Loucy (cell line): ENCODE measurements around the gene KIAA0825.

Source experiments
- H2AFZ ChIP-seq: fragments of 200-600 bp; sonication (generic); 2 replicates; pipeline ENCODE4 v1.6.0; 2016; ENCODE audit warnings: antibody characterized with exemption, mild to moderate bottlenecking, low read length, moderate library complexity
- H3F3A ChIP-seq: fragments of 200-600 bp; 2 replicates; pipeline ENCODE4 v1.6.0; 2016; ENCODE audit warnings: antibody characterized with exemption, low read depth, mild to moderate bottlenecking
- H3K27me3 ChIP-seq: fragments of 200-600 bp; sonication (generic); 2 replicates; pipeline ENCODE4 v1.6.1; 2014; ENCODE audit warnings: low read length, mild to moderate bottlenecking; ENCODE audit not compliant: insufficient read depth, poor library complexity, severe bottlenecking
- H3K36me3 ChIP-seq: fragments of 200-600 bp; sonication (generic); 2 replicates; pipeline ENCODE4 v1.6.1; 2016; ENCODE audit warnings: low read length; ENCODE audit not compliant: insufficient read depth
- H3K4me1 ChIP-seq: fragments of 200-600 bp; sonication (generic); 2 replicates; pipeline ENCODE4 v1.5.1; 2014; ENCODE audit warnings: low read length, mild to moderate bottlenecking; ENCODE audit not compliant: insufficient read depth, poor library complexity, severe bottlenecking
- H3K4me2 ChIP-seq: fragments of 200-600 bp; sonication (generic); 2 replicates; pipeline ENCODE4 v1.6.0; 2014; ENCODE audit warnings: antibody characterized with exemption, low read length, low read depth, mild to moderate bottlenecking; ENCODE audit not compliant: poor library complexity, severe bottlenecking
- H3K4me3 ChIP-seq: fragments of 200-600 bp; sonication (generic); 2 replicates; pipeline ENCODE4 v1.5.1; 2014; ENCODE audit warnings: low read length, mild to moderate bottlenecking, mixed read lengths; ENCODE audit not compliant: poor library complexity, severe bottlenecking
- H3K79me2 ChIP-seq: fragments of 200-600 bp; sonication (generic); 2 replicates; pipeline ENCODE4 v1.6.1; 2014; ENCODE audit warnings: low read length; ENCODE audit not compliant: insufficient read depth
- H3K9ac ChIP-seq: fragments of 200-600 bp; sonication (generic); 2 replicates; pipeline ENCODE4 v1.6.0; 2014; ENCODE audit warnings: mild to moderate bottlenecking, low read depth, low read length, moderate library complexity; ENCODE audit not compliant: poor library complexity, severe bottlenecking
- H3K9me2 ChIP-seq: fragments of 200-600 bp; sonication (generic); replicated peaks from 2 replicates; pipeline ENCODE4 v1.6.1; 2016; ENCODE audit warnings: low read depth, low read length, mixed read lengths
- H3K9me3 ChIP-seq: fragments of 200-600 bp; sonication (generic); 2 replicates; pipeline ENCODE4 v1.6.1; 2014; ENCODE audit warnings: mild to moderate bottlenecking, antibody characterized with exemption, low read length, low read depth; ENCODE audit not compliant: insufficient read depth
- H4K20me1 ChIP-seq: fragments of 200-600 bp; sonication (generic); 2 replicates; pipeline ENCODE4 v1.6.0; 2014; ENCODE audit warnings: antibody characterized with exemption, low read length, mild to moderate bottlenecking; ENCODE audit not compliant: insufficient read depth, poor library complexity, severe bottlenecking
- EZH2phosphoT487 ChIP-seq: fragments of 200-600 bp; IDR thresholded peaks from 2 replicates; pipeline ENCODE4 v1.6.1; 2018; ENCODE audit warnings: antibody characterized with exemption, mild to moderate bottlenecking, moderate library complexity, borderline replicate concordance
- TF ChIP-seq, protein P1 (sequence below): fragments of 200-600 bp; sonication (generic); conservative IDR thresholded peaks from 2 replicates; pipeline ENCODE4 v1.5.1; 2014; ENCODE audit warnings: mild to moderate bottlenecking, antibody characterized with exemption, low read length

The KIAA0825 gene

DNA sequence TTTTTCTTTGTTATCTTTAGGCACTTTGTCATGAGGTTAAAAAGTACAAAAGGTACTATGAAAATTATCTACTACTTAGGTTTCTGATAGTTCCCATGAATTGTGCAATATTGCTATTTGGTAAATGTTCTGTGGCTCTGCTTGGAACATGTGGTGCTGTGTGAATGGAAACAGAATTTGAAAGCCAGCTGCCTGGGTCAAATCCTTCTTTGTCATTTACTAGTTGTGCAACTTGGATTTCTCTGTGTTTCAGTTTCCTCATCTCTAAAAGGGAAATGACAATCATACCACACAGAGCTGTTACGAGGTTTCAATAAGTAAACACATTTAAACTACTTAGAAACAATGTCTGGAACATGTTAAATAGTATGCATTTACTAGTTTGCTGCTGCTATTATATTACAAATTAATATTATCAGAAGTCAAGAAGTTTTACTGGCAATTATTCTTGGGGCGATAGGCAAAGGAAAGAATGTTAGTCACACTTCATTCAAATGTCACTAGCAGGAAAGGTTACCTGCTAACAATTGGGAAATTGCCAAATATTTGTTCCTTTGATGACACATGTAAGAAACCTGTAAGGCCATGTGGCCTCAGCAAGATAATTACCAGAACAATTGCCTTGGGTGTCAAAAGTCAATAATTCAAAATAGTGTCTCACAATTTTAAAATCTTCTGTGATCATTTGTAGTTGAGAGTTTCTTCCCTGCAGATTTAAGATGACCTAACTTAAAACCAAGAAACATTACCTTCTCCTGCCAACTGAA lies 184.8 kb downstream of the KIAA0825 start:
- Histone ChIP-seq H3F3A (no peaks in the 10 kb centered on the region), H3K9ac (no peak overlapping the region), H3K27me3 (no peaks in the 10 kb centered on the region), H3K36me3 (no peaks in the 10 kb centered on the region), H3K4me3 (no peak overlapping the region), H3K4me2 (no peak overlapping the region), H4K20me1 (no peaks in the 10 kb centered on the region), H3K9me2 (no peaks in the 10 kb centered on the region), H3K79me2 (no peaks in the 10 kb centered on the region), H3K4me1 (no peaks in the 10 kb centered on the region), H2AFZ (no peak overlapping the region), H3K9me3 (no peaks in the 10 kb centered on the region)
- no peak for TF ChIP-seq EZH2phosphoT487
- TF ChIP-seq, protein P1, sequence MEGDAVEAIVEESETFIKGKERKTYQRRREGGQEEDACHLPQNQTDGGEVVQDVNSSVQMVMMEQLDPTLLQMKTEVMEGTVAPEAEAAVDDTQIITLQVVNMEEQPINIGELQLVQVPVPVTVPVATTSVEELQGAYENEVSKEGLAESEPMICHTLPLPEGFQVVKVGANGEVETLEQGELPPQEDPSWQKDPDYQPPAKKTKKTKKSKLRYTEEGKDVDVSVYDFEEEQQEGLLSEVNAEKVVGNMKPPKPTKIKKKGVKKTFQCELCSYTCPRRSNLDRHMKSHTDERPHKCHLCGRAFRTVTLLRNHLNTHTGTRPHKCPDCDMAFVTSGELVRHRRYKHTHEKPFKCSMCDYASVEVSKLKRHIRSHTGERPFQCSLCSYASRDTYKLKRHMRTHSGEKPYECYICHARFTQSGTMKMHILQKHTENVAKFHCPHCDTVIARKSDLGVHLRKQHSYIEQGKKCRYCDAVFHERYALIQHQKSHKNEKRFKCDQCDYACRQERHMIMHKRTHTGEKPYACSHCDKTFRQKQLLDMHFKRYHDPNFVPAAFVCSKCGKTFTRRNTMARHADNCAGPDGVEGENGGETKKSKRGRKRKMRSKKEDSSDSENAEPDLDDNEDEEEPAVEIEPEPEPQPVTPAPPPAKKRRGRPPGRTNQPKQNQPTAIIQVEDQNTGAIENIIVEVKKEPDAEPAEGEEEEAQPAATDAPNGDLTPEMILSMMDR, result no peak

DNA sequence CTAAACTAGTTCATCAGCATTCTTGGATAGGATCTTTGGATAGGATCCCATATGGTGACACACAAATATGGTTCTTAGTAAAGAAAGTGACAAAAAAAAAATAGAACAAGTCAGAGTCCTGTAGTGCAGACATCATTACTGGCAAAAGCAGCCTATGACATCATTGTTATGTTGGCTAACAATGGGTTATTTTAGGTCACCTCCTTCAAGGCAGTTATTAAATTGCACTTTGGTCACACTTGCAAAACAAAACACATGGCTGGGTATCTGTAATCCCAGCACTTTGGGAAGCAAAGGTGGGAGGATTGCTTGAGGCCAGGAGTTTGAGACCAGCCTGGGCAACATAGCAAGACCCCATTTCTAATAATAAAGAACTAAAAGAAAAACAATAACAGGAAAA lies 185.9 kb downstream of the KIAA0825 start:
- Histone ChIP-seq H3K27me3 (no peaks in the 10 kb centered on the region), H3K4me1 (no peaks in the 10 kb centered on the region), H3K9me2 (no peaks in the 10 kb centered on the region), H3F3A (no peaks in the 10 kb centered on the region), H3K79me2 (no peaks in the 10 kb centered on the region), H3K36me3 (no peaks in the 10 kb centered on the region), H3K9ac (no peak overlapping the region), H3K9me3 (no peaks in the 10 kb centered on the region), H3K4me3 (no peak overlapping the region), H3K4me2 (no peak overlapping the region), H2AFZ (no peak overlapping the region), H4K20me1 (no peaks in the 10 kb centered on the region)
- no peak for TF ChIP-seq EZH2phosphoT487
- TF ChIP-seq, protein P1, result no peak

DNA sequence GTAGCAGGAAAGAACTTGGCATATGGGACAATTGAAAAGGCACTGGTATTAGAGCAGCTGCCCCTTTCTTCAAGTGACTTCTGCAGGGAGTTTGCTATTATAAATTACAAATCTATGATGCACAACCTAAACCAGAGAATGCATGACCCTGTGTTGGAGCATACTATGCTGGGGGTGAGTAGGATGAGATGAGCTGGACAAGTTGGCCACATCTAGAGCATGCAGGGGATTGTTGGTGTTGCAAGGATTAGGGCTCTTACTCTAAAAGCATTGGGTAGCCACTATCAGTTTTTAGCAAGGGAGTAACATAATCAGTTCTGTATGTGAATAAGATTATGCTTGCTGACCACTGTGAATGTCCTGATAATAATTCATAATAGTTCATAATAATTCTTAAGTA lies 186.7 kb downstream of the KIAA0825 start:
- Histone ChIP-seq H4K20me1 (no peaks in the 10 kb centered on the region), H3K4me2 (no peak overlapping the region), H3K79me2 (no peaks in the 10 kb centered on the region), H3K9me2 (no peaks in the 10 kb centered on the region), H3K27me3 (no peaks in the 10 kb centered on the region), H3K9ac (no peak overlapping the region), H3K9me3 (no peaks in the 10 kb centered on the region), H3K36me3 (no peaks in the 10 kb centered on the region), H3K4me3 (no peak overlapping the region), H2AFZ (no peak overlapping the region), H3K4me1 (no peaks in the 10 kb centered on the region), H3F3A (no peaks in the 10 kb centered on the region)
- no peak for TF ChIP-seq EZH2phosphoT487
- TF ChIP-seq, protein P1, result no peak
